Amygdala (tissue), 56 donors: ENCODE results near the gene FMNL1.
"Not testable (repeated sequence)": the region's sequence is repeated elsewhere in the genome, so short reads cannot be mapped to it uniquely, and the experiment has no call there.

Source experiments
- DNase-seq, 56 donors: peaks; one replicate each; lab custom pipeline; 2025; lab: John Stamatoyannopoulos, UW

FMNL1 gene

GRCh38 chr17:45221081-45222013 is at the start of gene FMNL1:
FMNL1 (plus strand) TSS chr17:45221885; CDS start chr17:45222125, 240 bp downstream.
- peak in 1 of 56 donors; percentile 42 for DNase-seq

- DNase-seq = no peak
These were observed 49.5 kb upstream of the FMNL1 start for GRCh38 chr17:45172232-45172540.

- DNase-seq = peak; percentile 47 to 92 (median 82)
These were observed 49.0 kb upstream of the FMNL1 start for GRCh38 chr17:45172541-45173286.

- no peak for DNase-seq
These were observed 45.9 kb upstream of the FMNL1 start for GRCh38 chr17:45175759-45176115.

GRCh38 chr17:45177563-45177962 is 44.1 kb upstream of the FMNL1 start:
- no peak for DNase-seq

- DNase-seq = no peak
These were observed 37.5 kb upstream of the FMNL1 start for GRCh38 chr17:45184144-45184543.

- no peak for DNase-seq
These were observed 34.8 kb upstream of the FMNL1 start for GRCh38 chr17:45186801-45187354.

- no peak for DNase-seq
These were observed 32.7 kb upstream of the FMNL1 start for GRCh38 chr17:45189009-45189408.

- no peak for DNase-seq
These were observed 31.0 kb upstream of the FMNL1 start for GRCh38 chr17:45190503-45191255.

GRCh38 chr17:45195424-45195823 is 26.3 kb upstream of the FMNL1 start:
- no peak for DNase-seq

GRCh38 chr17:45197108-45197507 is 24.6 kb upstream of the FMNL1 start:
- DNase-seq = no peak

GRCh38 chr17:45197555-45198334 is 23.9 kb upstream of the FMNL1 start:
- peak; percentile 25 to 90 (median 76) for DNase-seq

GRCh38 chr17:45200701-45201100 is 21.0 kb upstream of the FMNL1 start:
- no peak for DNase-seq

- DNase-seq = no peak
These were observed 20.2 kb upstream of the FMNL1 start for GRCh38 chr17:45201457-45201856.

- not testable (repeated sequence) for DNase-seq
These were observed 19.8 kb upstream of the FMNL1 start for GRCh38 chr17:45201880-45202279.

GRCh38 chr17:45218895-45219661 is 2.6 kb upstream of the FMNL1 start:
- DNase-seq = peak in 53 of 56 donors; percentile 27 to 96 (median 63)

- DNase-seq = no peak
These were observed 1.6 kb upstream of the FMNL1 start for GRCh38 chr17:45220079-45220478.

- no peak for DNase-seq
These were observed 266 bp downstream of the FMNL1 start for GRCh38 chr17:45222014-45222288.

GRCh38 chr17:45222289-45222995 is 757 bp downstream of the FMNL1 start:
- DNase-seq = no peak
